IMR-90 (cell line): ENCODE data around the gene G3BP1. TPM values are rescaled to one million over a fixed set of nuclear protein-coding genes. Genes with fewer than 3 reads are reported as not detected.

Source experiments
- ATAC-seq: fragments of 200-7000 bp; cut with Tn5 transposase; 2 replicates; pipeline ENCODE4 v1.9.1; 2020; ENCODE audit warnings: low read depth, mild to moderate bottlenecking, moderate library complexity
- BruUV-seq: library from RNA; stranded (reverse); fragments of 400-500 nt; replicated peaks from 2 replicates; lab custom pipeline; 2021; lab: Mats Ljungman, UMichigan
- CTCF ChIA-PET: fragments of 300-600 bp; formaldehyde crosslinking; extraction: SDS; loops from one replicate; lab custom pipeline; 2021; ENCODE audit warnings: antibody characterized with exemption; lab: Yijun Ruan, JAX
- POLR2A ChIA-PET: fragments of 300-600 bp; sonication (Branson Sonifier 250); formaldehyde crosslinking; loops from one replicate; lab custom pipeline; 2022; ENCODE audit warnings: antibody characterized with exemption; ENCODE audit not compliant: unreplicated experiment; lab: Charles Lee
- DNase-seq: peaks from one replicate; pipeline ENCODE4 v3.0.0; 2013
- H2AFZ ChIP-seq: replicated peaks from 2 replicates; pipeline ENCODE3; 2013; ENCODE audit warnings: low read length, mild to moderate bottlenecking; ENCODE audit not compliant: poor library complexity
- H2AK5ac ChIP-seq: 2 replicates; pipeline ENCODE4 v1.6.1; 2013; ENCODE audit warnings: low read depth, low read length, inconsistent platforms
- H2AK9ac ChIP-seq: replicated peaks from 2 replicates; pipeline ENCODE3; 2013; ENCODE audit warnings: mild to moderate bottlenecking, low read depth, low read length, moderate library complexity; ENCODE audit not compliant: poor library complexity
- H2BK120ac ChIP-seq: 2 replicates; pipeline ENCODE4 v1.6.1; 2013; ENCODE audit warnings: low read depth, low read length, inconsistent platforms
- H2BK15ac ChIP-seq: 3 replicates; pipeline ENCODE4 v1.6.1; 2013; ENCODE audit warnings: low read depth, low read length, inconsistent platforms
- H2BK20ac ChIP-seq: 2 replicates; pipeline ENCODE4 v1.6.1; 2013; ENCODE audit warnings: low read depth, mild to moderate bottlenecking, inconsistent platforms, low read length, moderate library complexity
- H2BK5ac ChIP-seq: 2 replicates; pipeline ENCODE4 v1.6.1; 2013; ENCODE audit warnings: mild to moderate bottlenecking, low read depth, low read length, inconsistent platforms; ENCODE audit not compliant: poor library complexity, severe bottlenecking
- H3K14ac ChIP-seq: replicated peaks from 2 replicates; pipeline ENCODE4 v1.6.1; 2013; ENCODE audit warnings: low read depth, low read length, inconsistent platforms
- H3K18ac ChIP-seq: 2 replicates; pipeline ENCODE4 v1.6.1; 2013; ENCODE audit warnings: low read depth, low read length, control low read depth
- H3K23ac ChIP-seq: 2 replicates; pipeline ENCODE4 v1.6.1; 2013; ENCODE audit warnings: low read depth, low read length, inconsistent platforms
- H3K27ac ChIP-seq: 2 replicates; pipeline ENCODE4 v1.5.1; 2013; ENCODE audit warnings: mild to moderate bottlenecking, control low read depth, low read length; ENCODE audit not compliant: insufficient read depth
- H3K27me3 ChIP-seq: 2 replicates; pipeline ENCODE4 v1.6.1; 2013; ENCODE audit warnings: low read length; ENCODE audit not compliant: control insufficient read depth, insufficient read depth
- H3K36me3 ChIP-seq: 2 replicates; pipeline ENCODE4 v1.6.1; 2013; ENCODE audit warnings: low read length, mixed read lengths; ENCODE audit not compliant: control insufficient read depth, insufficient read depth
- H3K4ac ChIP-seq: 2 replicates; pipeline ENCODE4 v1.6.1; 2013; ENCODE audit warnings: low read depth, low read length, inconsistent platforms
- H3K4me1 ChIP-seq: 2 replicates; pipeline ENCODE4 v1.6.1; 2013; ENCODE audit warnings: low read length, mixed read lengths; ENCODE audit not compliant: control insufficient read depth, insufficient read depth
- H3K4me2 ChIP-seq: 2 replicates; pipeline ENCODE4 v1.6.1; 2013; ENCODE audit warnings: low read depth, mild to moderate bottlenecking, control low read depth, low read length, moderate library complexity
- H3K4me3 ChIP-seq: 2 replicates; pipeline ENCODE4 v1.5.1; 2013; ENCODE audit warnings: low read depth, mild to moderate bottlenecking, control low read depth, low read length, moderate library complexity; ENCODE audit not compliant: insufficient read depth
- H3K56ac ChIP-seq: 2 replicates; pipeline ENCODE4 v1.6.1; 2013; ENCODE audit warnings: low read length, inconsistent platforms; ENCODE audit not compliant: insufficient read depth; ENCODE audit errors: extremely low read depth
- H3K79me1 ChIP-seq, 2 experiments: 2 replicates each; pipeline ENCODE4 v1.6.1; 2013; ENCODE audit warnings: low read length in 2 of 2, inconsistent platforms in 1 of 2, low read depth in 1 of 2
- H3K9ac ChIP-seq: 2 replicates; pipeline ENCODE4 v1.6.1; 2013; ENCODE audit warnings: low read depth, low read length, control low read depth
- H3K9me1 ChIP-seq: 2 replicates; pipeline ENCODE4 v1.6.1; 2013; ENCODE audit warnings: low read length, inconsistent platforms; ENCODE audit not compliant: insufficient read depth
- H3K9me3 ChIP-seq: 2 replicates; pipeline ENCODE4 v1.6.1; 2013; ENCODE audit warnings: low read length; ENCODE audit not compliant: control insufficient read depth, insufficient read depth
- H4K20me1 ChIP-seq: 2 replicates; pipeline ENCODE4 v1.6.1; 2013; ENCODE audit warnings: low read length, inconsistent platforms; ENCODE audit not compliant: insufficient read depth
- H4K5ac ChIP-seq: 2 replicates; pipeline ENCODE4 v1.6.1; 2013; ENCODE audit warnings: mild to moderate bottlenecking, low read depth, low read length, control low read depth
- H4K8ac ChIP-seq, 2 experiments: 2 replicates each; pipeline ENCODE4 v1.6.1; 2013; ENCODE audit warnings: low read depth in 2 of 2, low read length in 2 of 2, control low read depth in 1 of 2, inconsistent platforms in 1 of 2
- H4K91ac ChIP-seq: 2 replicates; pipeline ENCODE4 v1.6.1; 2013; ENCODE audit warnings: low read depth, low read length, inconsistent platforms; ENCODE audit not compliant: insufficient read depth
- CEBPB ChIP-seq: IDR thresholded peaks from 2 replicates; pipeline ENCODE4 v1.6.1; 2012; ENCODE audit warnings: low read depth, low read length, improper control_type of control experiment
- MAFK ChIP-seq: IDR thresholded peaks from 2 replicates; pipeline ENCODE4 v1.6.1; 2012; ENCODE audit warnings: low read depth, low read length, improper control_type of control experiment
- MAZ ChIP-seq: IDR thresholded peaks from 2 replicates; pipeline ENCODE4 v1.6.1; 2012; ENCODE audit warnings: low read depth, mild to moderate bottlenecking, low read length, improper control_type of control experiment, moderate library complexity, borderline replicate concordance
- MXI1 ChIP-seq: IDR thresholded peaks from 2 replicates; pipeline ENCODE4 v1.6.1; 2012; ENCODE audit warnings: low read depth, mild to moderate bottlenecking, low read length, moderate library complexity, borderline replicate concordance
- SMC3 ChIP-seq: fragments of 150-350 bp; IDR thresholded peaks from 2 replicates; pipeline ENCODE4 v1.6.1; 2016; ENCODE audit warnings: low read depth, mild to moderate bottlenecking, antibody characterized with exemption, low read length, moderate library complexity
- dilution Hi-C: fragments of 300-500 bp; cut with HindIII; formaldehyde crosslinking; loops from one replicate; pipeline ENCODE4 v1.14.3; 2018; ENCODE audit warnings: low sequenced_read_pairs; ENCODE audit not compliant: unreplicated experiment
- in situ Hi-C: fragments of 300-500 bp; cut with MboI; formaldehyde crosslinking; loops from 3 replicates; pipeline ENCODE4 v1.14.3; 2019; ENCODE audit warnings: low sequenced_read_pairs, inconsistent platforms, mixed read lengths
- intact Hi-C: fragments of 100-400 bp; cut with micrococcal nuclease; formaldehyde crosslinking; loops from 2 replicates; pipeline ENCODE4 v1.10.0; 2022
- polyA plus RNA-seq, 3 experiments: library from polyadenylated mRNA; depleted of rRNA; stranded (reverse); fragments of >200 nt; gene quantifications; 2 replicates each; pipeline ENCODE4 v1.2.3, GENCODE V29; 2012; ENCODE audit warnings: low replicate concordance in 1 of 3
- total RNA-seq: library from RNA; depleted of rRNA; stranded (reverse); fragments of >200 nt; gene quantifications from 2 replicates; pipeline ENCODE4 v1.2.3, GENCODE V29; 2012
- TF ChIP-seq, protein P1 (sequence below): fragments of 150-350 bp; IDR thresholded peaks from 2 replicates; pipeline ENCODE4 v1.6.1; 2017; ENCODE audit warnings: mild to moderate bottlenecking, antibody characterized with exemption, low read length, low read depth

The G3BP1 gene
- total and polyA plus RNA-seq, 2 of the 4 experiments (the other 2 are of a cell fraction), result 40.2 to 482 TPM

DNA sequence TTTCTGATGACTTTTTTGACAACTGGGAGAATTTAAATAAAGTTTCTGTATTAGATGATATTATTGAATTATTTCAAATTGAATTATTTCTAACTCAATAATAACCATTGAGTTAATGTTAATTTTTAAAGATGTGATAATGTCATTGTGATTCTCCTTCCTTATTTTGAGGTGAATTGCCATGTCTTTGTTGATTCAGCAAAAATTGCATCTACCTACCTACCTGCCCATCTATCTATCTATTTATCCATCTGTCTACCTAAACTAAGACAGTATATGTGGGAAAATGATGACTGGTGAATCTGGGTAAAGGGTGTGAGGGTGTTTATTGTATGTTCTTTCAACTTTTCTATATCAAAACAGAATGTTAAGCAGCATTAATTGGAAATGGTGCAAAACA lies 75.0 kb downstream of the G3BP1 start:
- Histone ChIP-seq H2BK120ac (no peak overlapping the region), H2BK20ac (no peak overlapping the region), H3K79me1 (no peaks in the 10 kb centered on the region), H3K9me1 (no peaks in the 10 kb centered on the region), H3K9ac (no peak overlapping the region), H3K27ac (no peak overlapping the region), H4K91ac (no peak overlapping the region), H3K4me3 (no peak overlapping the region), H3K56ac (no peak overlapping the region), H3K18ac (no peak overlapping the region), H2BK5ac (no peak overlapping the region), H4K5ac (no peak overlapping the region), H3K36me3 (no peaks in the 10 kb centered on the region), H2AK5ac (no peak overlapping the region), H3K27me3 (no peaks in the 10 kb centered on the region), H3K4me1 (no peaks in the 10 kb centered on the region), H3K4me2 (no peak overlapping the region), H3K23ac (no peak overlapping the region), H3K4ac (no peak overlapping the region), H3K14ac (no peak overlapping the region), H4K20me1 (no peaks in the 10 kb centered on the region), H2BK15ac (no peak overlapping the region), H3K9me3 (no peaks in the 10 kb centered on the region), H2AK9ac (no peak overlapping the region), H4K8ac (no peak overlapping the region), H2AFZ (no peak overlapping the region)
- intact Hi-C loops (no loop called here), in situ Hi-C loops (no loop called here), dilution Hi-C loops (no loop called here)
- DNase-seq, result no peak
- BruUV-seq, result no TSS peak
- no peak for ATAC-seq
- TF ChIP-seq SMC3 (no peak), MAFK (peak; percentile 37), MXI1 (no peak), CEBPB (no peak), MAZ (no peak)
- TF ChIP-seq, protein P1, sequence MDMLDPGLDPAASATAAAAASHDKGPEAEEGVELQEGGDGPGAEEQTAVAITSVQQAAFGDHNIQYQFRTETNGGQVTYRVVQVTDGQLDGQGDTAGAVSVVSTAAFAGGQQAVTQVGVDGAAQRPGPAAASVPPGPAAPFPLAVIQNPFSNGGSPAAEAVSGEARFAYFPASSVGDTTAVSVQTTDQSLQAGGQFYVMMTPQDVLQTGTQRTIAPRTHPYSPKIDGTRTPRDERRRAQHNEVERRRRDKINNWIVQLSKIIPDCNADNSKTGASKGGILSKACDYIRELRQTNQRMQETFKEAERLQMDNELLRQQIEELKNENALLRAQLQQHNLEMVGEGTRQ, result no peak
- CTCF ChIA-PET, result no interaction called here
- POLR2A ChIA-PET, result no interaction called here
